Measurements from ENCODE around the gene ASCL2.

The ASCL2 gene

DNA sequence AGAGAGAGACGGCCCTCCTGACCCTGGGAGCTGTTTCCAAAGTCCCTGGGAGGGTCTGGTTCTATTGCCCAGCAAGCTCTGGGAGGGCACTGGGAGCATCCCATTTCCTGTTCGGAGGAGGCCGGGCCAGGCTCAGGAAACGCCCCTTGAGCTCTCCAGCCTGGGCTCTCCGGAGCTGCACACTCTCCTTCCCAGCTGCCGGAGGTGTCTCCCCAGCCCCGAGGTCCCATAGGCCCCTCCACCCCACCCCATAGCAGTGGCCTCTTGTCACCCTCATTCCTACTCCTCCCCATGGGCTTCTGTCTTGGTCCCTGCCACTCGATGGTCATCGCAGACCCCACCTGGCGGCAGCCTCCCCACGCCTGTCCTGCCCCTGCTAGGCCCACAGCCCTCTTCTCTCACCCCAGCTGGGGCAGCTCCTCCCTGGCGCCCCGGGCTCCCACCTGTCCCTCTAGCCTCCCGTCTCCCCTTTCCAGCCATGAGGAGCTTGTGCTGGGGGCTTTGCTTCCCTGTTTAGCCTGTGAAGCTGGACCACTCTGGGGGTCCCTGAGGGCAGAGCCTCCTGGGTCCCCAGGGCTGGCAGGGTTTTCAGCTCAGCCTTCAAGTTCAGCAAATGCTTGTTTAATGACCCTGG is 34.2 kb upstream of the ASCL2 start:
- CTCF ChIA-PET = interaction anchor here (0.6 to 4.9 kb wide), 14 partner anchors 13 to 482 kb away, joined by 3 to 87 read pairs (median 6); partner anchors contain the start of genes CD81 and TSSC4
- POLR2A ChIA-PET = interaction anchor here (0.6 to 2.7 kb wide), 4 partner anchors 73 to 663 kb away, joined by 3 to 28 read pairs (median 14); partner anchors contain the start of genes CD81 and TSSC4

DNA sequence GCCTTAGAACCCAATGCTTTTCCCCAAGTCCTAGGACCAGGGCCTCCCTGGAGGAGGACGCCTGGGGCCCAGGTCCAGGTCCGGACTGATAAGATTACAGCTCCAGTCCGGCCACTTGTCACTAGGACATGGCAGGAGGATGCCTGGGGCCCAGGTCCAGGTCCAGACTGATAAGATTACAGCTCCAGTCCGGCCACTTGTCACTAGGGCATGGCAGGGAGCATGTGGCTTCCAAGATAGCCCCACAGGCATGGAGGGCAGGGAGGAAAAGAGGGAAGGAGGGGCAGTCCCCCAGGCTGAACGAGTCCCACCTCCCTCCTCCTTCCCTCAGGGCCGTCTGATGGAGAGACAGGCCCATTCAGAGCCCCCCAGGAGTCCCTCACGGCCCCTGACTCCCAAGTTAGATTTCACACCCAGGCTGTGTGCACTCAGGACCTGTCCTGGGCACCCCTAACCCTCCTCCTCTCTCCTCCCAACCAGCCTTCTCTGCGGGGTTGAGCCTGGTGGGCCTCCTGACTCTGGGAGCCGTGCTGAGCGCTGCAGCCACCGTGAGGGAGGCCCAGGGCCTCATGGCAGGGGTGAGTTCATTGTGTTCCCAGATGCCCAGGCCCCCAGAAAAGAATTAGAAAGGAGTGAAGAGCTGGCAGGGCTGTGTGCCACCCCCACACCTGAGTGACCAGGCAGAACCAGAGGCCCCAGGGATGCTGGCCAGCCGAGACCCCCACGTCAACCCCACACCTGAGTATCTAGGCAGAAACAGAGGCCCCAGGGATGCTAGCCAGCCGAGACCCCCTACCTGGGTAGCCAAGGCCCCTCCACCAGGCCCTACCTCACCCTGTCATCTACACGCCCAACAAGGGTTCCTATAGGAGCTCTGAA is 33.5 kb upstream of the ASCL2 start:
- ChIA-PET POLR2A (interaction anchor here (2.0 to 2.7 kb wide), 3 partner anchors 74 to 116 kb away, joined by 11 to 28 read pairs (median 18); partner anchors contain the start of genes CD81 and TSSC4), CTCF (interaction anchor here (0.7 to 4.9 kb wide), 11 partner anchors 21 to 229 kb away, joined by 3 to 87 read pairs (median 7); partner anchors contain the start of genes CD81 and TSSC4)
- TF ChIP-seq NFRKB (IDR thresholded peaks at IDR 0.05) (no peak), SP1 (IDR thresholded peaks at IDR 0.05) (no peak), FOXK2 (IDR thresholded peaks at IDR 0.05) (no peak), LEF1 (IDR thresholded peaks at IDR 0.05; ENCODE audit: borderline replicate concordance) (no peak), BHLHE40 (IDR thresholded peaks at IDR 0.05; ENCODE audit: borderline replicate concordance) (no peak), ARNT (IDR thresholded peaks at IDR 0.05) (no peak), FOXM1 (IDR thresholded peaks at IDR 0.05; ENCODE audit: borderline replicate concordance) (no peak), L3MBTL2 (conservative IDR thresholded peaks at IDR 0.05) (no peak), ELF4 (IDR thresholded peaks at IDR 0.05) (no peak), SUZ12 (IDR thresholded peaks at IDR 0.05) (no peak), HDGF (IDR thresholded peaks at IDR 0.05; ENCODE audit: borderline replicate concordance) (no peak), ZNF384 (IDR thresholded peaks at IDR 0.05) (no peak), FOXA1 (IDR thresholded peaks at IDR 0.05) (no peak), CTBP1 (IDR thresholded peaks at IDR 0.05; ENCODE audit: borderline replicate concordance) (no peak)
- TF ChIP-seq, protein P1, sequence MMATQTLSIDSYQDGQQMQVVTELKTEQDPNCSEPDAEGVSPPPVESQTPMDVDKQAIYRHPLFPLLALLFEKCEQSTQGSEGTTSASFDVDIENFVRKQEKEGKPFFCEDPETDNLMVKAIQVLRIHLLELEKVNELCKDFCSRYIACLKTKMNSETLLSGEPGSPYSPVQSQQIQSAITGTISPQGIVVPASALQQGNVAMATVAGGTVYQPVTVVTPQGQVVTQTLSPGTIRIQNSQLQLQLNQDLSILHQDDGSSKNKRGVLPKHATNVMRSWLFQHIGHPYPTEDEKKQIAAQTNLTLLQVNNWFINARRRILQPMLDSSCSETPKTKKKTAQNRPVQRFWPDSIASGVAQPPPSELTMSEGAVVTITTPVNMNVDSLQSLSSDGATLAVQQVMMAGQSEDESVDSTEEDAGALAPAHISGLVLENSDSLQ (IDR thresholded peaks at IDR 0.05) = no peak
- no peak for DNase-seq (ENCODE audit: extremely low spot score)

More for the DNA sequence above, 34.2 kb upstream of the ASCL2 start:
- TF ChIP-seq, protein P1 (IDR thresholded peaks at IDR 0.05) = no peak
- TF ChIP-seq ARNT (IDR thresholded peaks at IDR 0.05) (no peak), NFRKB (IDR thresholded peaks at IDR 0.05) (no peak), FOXK2 (IDR thresholded peaks at IDR 0.05) (no peak), L3MBTL2 (conservative IDR thresholded peaks at IDR 0.05) (no peak), SUZ12 (IDR thresholded peaks at IDR 0.05) (no peak), FOXA1 (IDR thresholded peaks at IDR 0.05) (no peak), SP1 (IDR thresholded peaks at IDR 0.05) (no peak), CTBP1 (IDR thresholded peaks at IDR 0.05; ENCODE audit: borderline replicate concordance) (no peak), ZNF384 (IDR thresholded peaks at IDR 0.05) (no peak), BHLHE40 (IDR thresholded peaks at IDR 0.05; ENCODE audit: borderline replicate concordance) (no peak), FOXM1 (IDR thresholded peaks at IDR 0.05; ENCODE audit: borderline replicate concordance) (no peak), HDGF (IDR thresholded peaks at IDR 0.05; ENCODE audit: borderline replicate concordance) (no peak)
- DNase-seq (ENCODE audit: extremely low spot score) = no peak

DNA sequence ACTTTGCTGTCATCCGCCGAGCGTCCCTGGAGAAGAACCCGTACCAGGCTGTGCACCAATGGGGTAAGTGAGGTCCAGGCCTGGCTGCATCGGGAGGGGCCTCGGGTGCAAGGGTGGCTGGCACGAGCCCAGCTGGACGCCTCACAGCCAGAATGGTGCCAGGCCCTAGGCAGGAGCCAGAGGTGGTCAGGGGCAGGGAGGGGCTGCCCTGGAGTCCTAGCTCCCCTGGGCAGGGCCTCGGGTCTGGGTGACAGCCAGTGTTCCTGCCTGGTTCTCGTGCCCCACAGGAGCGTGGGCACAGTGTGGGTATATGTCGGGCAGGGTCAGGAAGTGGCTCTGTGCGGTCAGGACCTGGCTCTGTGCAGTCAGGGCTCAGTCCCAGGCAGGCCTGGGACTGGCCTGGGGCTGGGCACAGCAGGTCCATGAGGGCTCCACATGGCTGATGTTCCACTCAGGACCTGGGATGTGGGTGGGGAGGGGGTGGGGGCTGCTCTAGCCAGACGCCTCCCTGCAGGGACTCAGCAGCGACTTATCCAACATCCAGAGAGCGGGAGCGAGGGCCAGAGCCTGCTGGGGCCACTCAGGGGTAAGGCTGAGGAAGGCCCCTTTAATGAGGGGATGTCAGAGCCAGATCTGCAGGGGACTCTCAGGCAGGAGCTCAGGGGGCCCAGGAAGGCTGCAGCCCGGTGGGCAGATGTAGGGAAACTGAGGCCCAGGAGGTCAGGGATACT is 32.7 kb upstream of the ASCL2 start:
- no peak for DNase-seq (ENCODE audit: extremely low spot score)
- ChIA-PET CTCF (interaction anchor here (0.8 to 4.9 kb wide), 3 partner anchors 109 to 117 kb away, joined by 3 to 87 read pairs (median 10); no protein-coding TSS in a partner anchor), POLR2A (no interaction called here)
- TF ChIP-seq FOXA1 (IDR thresholded peaks at IDR 0.05) = no peak
- TF ChIP-seq SUZ12 (IDR thresholded peaks at IDR 0.05) = no peak
- TF ChIP-seq TARDBP (IDR thresholded peaks at IDR 0.05) = no peak

DNA sequence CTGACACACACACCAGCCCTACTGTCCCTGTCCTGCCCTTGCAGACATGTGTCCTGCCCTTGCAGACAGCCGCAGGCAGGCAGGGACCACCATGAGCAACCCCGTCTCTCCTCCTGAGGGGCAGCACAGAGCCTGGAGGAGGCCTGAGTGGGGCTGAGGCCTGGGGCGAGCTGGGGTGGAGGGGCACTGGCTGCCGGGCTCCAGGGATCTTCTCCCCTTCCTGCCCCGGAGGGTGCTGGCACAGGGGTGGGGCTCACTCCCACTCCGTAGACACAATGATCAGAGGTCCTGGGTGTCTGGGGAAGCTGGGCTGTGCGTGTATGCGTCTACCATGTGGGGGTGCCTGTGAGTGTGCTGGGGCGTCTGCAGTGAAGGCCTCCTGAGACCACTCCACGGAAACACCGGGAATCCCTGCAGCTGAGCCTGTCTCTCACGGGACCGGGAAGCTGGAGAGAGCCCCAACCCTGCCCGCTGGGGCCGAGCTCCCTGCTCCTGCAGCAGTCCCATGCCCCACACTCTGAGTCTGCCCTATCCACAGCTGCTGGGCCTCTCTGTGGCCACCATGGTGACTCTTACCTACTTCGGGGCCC is 32.0 kb upstream of the ASCL2 start:
- TF ChIP-seq HDGF (IDR thresholded peaks at IDR 0.05; ENCODE audit: borderline replicate concordance) (no peak), FOXA1 (IDR thresholded peaks at IDR 0.05) (no peak), BHLHE40 (IDR thresholded peaks at IDR 0.05; ENCODE audit: borderline replicate concordance) (no peak), SUZ12 (IDR thresholded peaks at IDR 0.05) (no peak), ARNT (IDR thresholded peaks at IDR 0.05) (no peak), NFRKB (IDR thresholded peaks at IDR 0.05) (no peak), L3MBTL2 (conservative IDR thresholded peaks at IDR 0.05) (no peak), ELF4 (IDR thresholded peaks at IDR 0.05) (no peak), SP1 (IDR thresholded peaks at IDR 0.05) (no peak), ZNF384 (IDR thresholded peaks at IDR 0.05) (no peak), LEF1 (IDR thresholded peaks at IDR 0.05; ENCODE audit: borderline replicate concordance) (no peak), FOXK2 (IDR thresholded peaks at IDR 0.05) (no peak), CTBP1 (IDR thresholded peaks at IDR 0.05; ENCODE audit: borderline replicate concordance) (no peak), TARDBP (IDR thresholded peaks at IDR 0.05) (no peak), FOXM1 (IDR thresholded peaks at IDR 0.05; ENCODE audit: borderline replicate concordance) (no peak)
- TF ChIP-seq, protein P1 (IDR thresholded peaks at IDR 0.05) = no peak
- CTCF ChIA-PET = interaction anchor here (1.9 kb wide), 1 partner anchor 118 kb away, joined by 10 read pairs; no protein-coding TSS in a partner anchor
- DNase-seq (ENCODE audit: extremely low spot score) = no peak
- POLR2A ChIA-PET = no interaction called here
